ENCODE measurements around the gene KANSL1. TPM values are rescaled to one million over a fixed set of nuclear protein-coding genes. Genes with fewer than 3 reads are reported as not detected.
"Not testable (repeated sequence)": the region's sequence is repeated elsewhere in the genome, so short reads cannot be mapped to it uniquely, and the experiment has no call there.

The KANSL1 gene, protein sequence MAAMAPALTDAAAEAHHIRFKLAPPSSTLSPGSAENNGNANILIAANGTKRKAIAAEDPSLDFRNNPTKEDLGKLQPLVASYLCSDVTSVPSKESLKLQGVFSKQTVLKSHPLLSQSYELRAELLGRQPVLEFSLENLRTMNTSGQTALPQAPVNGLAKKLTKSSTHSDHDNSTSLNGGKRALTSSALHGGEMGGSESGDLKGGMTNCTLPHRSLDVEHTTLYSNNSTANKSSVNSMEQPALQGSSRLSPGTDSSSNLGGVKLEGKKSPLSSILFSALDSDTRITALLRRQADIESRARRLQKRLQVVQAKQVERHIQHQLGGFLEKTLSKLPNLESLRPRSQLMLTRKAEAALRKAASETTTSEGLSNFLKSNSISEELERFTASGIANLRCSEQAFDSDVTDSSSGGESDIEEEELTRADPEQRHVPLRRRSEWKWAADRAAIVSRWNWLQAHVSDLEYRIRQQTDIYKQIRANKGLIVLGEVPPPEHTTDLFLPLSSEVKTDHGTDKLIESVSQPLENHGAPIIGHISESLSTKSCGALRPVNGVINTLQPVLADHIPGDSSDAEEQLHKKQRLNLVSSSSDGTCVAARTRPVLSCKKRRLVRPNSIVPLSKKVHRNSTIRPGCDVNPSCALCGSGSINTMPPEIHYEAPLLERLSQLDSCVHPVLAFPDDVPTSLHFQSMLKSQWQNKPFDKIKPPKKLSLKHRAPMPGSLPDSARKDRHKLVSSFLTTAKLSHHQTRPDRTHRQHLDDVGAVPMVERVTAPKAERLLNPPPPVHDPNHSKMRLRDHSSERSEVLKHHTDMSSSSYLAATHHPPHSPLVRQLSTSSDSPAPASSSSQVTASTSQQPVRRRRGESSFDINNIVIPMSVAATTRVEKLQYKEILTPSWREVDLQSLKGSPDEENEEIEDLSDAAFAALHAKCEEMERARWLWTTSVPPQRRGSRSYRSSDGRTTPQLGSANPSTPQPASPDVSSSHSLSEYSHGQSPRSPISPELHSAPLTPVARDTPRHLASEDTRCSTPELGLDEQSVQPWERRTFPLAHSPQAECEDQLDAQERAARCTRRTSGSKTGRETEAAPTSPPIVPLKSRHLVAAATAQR (N-terminal part only)
- 36.2 and 60.2 TPM in 2 replicates for total RNA-seq

DNA sequence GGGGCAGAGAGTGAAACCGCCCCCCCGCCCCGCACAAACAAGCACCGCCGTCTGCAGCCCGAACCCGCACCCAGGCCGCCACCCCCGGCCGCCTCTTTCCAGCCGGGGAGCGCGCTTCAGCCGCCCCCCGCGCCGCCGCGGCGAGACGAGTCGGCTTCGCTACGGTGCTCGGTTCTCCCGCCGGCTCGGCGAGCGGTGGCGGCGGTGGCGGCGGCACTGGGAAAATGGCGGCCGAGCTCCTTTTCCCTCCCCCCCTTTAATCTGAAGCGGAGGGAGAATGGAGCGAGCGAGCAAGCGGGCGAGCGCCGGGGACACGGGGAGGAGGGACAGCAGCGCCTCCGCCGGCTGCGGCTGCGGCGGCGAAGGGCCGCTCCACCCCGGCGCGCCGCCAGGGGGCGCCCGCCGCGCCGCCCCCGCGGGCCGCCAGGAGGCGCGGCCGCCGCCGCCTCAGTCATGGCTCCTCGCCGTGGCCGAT lies at the start of gene KANSL1:
KANSL1 (minus strand) TSS at position 279 of the 475 bp plus-strand sequence. CDS start 21,286 bp downstream, outside the sequence.
- DNase-seq (ENCODE audit: extremely low read depth, low read depth, low spot score): no peak

DNA sequence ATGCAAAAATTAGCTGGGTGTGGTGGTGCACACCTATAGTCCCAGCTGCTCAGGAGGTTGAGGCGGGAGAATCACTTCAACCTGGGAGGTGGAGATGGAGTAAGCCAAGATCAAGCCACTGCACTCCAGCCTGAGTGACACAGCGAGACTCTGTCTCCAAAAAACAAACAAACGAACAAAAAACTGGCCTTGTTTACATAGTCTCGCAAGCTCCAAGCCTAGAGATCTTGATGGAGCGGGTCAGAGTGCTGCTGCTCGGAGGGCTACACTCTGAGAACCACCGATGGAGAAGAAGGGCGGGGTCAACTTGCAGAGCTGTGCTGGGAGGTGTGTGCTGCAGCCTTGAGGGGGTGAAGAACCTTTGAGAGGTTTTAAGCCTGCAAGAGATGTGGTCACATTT lies 38.1 kb upstream of the KANSL1 start:
- DNase-seq (ENCODE audit: extremely low read depth, low read depth, low spot score): not testable (repeated sequence)

- peak; percentile 16 for DNase-seq (ENCODE audit: extremely low read depth, low read depth, low spot score)
Measured at GRCh38 chr17:46225274-46225794, 32.1 kb upstream of the KANSL1 start.

- DNase-seq (ENCODE audit: extremely low read depth, low read depth, low spot score): not testable (repeated sequence)
Measured at GRCh38 chr17:46224864-46225263, 31.6 kb upstream of the KANSL1 start.

- DNase-seq (ENCODE audit: extremely low read depth, low read depth, low spot score): not testable (repeated sequence)
Measured at GRCh38 chr17:46223041-46223440, 29.8 kb upstream of the KANSL1 start.

DNA sequence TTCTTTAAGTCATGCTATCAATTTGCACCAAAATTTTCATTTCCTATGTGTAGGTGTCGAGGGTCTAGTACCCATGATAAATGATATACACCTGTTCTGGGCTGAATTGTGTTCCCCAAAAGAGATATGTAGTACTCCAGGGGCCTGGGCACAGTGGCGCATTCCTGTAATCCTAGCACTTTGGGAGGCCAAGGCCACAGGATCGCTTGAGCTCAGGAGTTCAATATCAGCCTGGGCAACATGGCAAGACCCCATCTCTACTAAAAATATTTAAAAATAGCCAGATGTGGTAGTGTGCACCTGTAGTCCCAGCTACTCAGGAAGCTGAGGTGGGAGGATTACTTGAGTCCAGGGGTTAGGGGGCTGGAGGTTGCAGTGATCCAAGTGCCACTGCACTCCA lies 23.5 kb upstream of the KANSL1 start:
- no peak for DNase-seq (ENCODE audit: extremely low read depth, low read depth, low spot score)

- no peak for DNase-seq (ENCODE audit: extremely low read depth, low read depth, low spot score)
Measured at GRCh38 chr17:46212634-46213435, 19.6 kb upstream of the KANSL1 start.

GRCh38 chr17:46208997-46209396 lies 15.8 kb upstream of the KANSL1 start:
- no peak for DNase-seq (ENCODE audit: extremely low read depth, low read depth, low spot score)

DNA sequence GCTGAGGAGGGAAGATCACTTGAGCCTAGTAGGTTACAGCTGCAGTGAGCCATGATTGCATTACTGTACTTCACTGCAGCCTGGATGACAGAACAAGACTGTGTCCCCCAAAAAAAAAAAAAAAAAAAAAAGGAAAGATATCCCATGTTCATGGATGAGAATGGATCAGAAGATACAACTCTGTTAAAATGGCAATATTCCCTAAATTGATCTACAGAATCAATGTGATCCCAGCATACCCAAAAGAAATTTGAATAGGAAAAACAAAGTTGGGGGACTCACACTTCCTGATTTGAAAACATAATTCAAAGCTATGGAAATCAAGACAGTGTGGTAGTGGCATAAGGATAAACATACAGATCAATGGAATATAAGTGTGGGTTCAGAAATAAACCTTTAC lies 12.7 kb upstream of the KANSL1 start:
- DNase-seq (ENCODE audit: extremely low read depth, low read depth, low spot score): no peak

GRCh38 chr17:46202424-46202823 lies 9.2 kb upstream of the KANSL1 start:
- no peak for DNase-seq (ENCODE audit: extremely low read depth, low read depth, low spot score)

GRCh38 chr17:46201491-46201890 lies 8.3 kb upstream of the KANSL1 start:
- DNase-seq (ENCODE audit: extremely low read depth, low read depth, low spot score): no peak

- no peak for DNase-seq (ENCODE audit: extremely low read depth, low read depth, low spot score)
Measured at GRCh38 chr17:46200197-46200596, 7.0 kb upstream of the KANSL1 start.

- no peak for DNase-seq (ENCODE audit: extremely low read depth, low read depth, low spot score)
Measured at GRCh38 chr17:46199379-46199778, 6.2 kb upstream of the KANSL1 start.

- no peak for DNase-seq (ENCODE audit: extremely low read depth, low read depth, low spot score)
Measured at GRCh38 chr17:46198233-46198632, 5.0 kb upstream of the KANSL1 start.

GRCh38 chr17:46197530-46197929 lies 4.3 kb upstream of the KANSL1 start:
- no peak for DNase-seq (ENCODE audit: extremely low read depth, low read depth, low spot score)

DNA sequence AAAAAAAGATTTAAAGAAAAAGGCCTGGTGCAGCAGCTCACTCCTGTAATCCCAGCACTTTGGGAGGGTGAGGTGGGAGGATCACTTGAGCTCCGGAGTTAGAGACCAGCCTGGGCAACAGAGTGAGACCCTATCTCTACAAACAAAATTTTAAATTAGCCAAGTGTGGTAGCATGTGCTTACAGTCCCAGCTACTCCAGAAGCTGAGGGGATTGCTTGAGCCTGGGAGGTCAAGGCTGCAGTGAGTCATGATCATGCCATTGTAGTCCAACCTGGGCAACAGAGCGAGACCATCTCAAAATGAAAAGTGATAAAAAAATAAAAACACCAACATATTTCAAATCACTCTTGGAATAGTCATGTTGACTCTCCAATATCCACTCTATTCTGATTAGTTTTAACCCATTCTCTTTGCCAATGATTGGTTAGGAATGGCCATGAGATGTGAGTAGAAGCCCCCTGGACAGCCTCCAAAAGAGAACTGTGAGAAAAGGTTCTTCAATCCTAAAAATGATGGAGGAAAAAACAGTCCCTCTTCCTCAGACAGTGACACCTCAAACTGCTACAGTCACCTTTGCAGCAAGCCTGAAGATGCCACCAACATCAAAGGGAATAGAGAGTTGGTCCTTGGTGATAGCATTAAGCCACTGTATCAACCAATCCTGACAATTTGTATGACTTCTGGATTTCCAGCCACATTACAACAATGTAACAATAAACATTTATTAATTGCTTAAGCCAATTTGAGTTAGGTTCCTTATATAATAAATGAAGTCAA lies 2.9 kb upstream of the KANSL1 start:
- no peak for DNase-seq (ENCODE audit: extremely low read depth, low read depth, low spot score)

- no peak for DNase-seq (ENCODE audit: extremely low read depth, low read depth, low spot score)
Measured at GRCh38 chr17:46195217-46195855, 2.1 kb upstream of the KANSL1 start.

- no peak for DNase-seq (ENCODE audit: extremely low read depth, low read depth, low spot score)
Measured at GRCh38 chr17:46194393-46195216, 1.4 kb upstream of the KANSL1 start.

Measured in glomerular endothelial cell (primary cell).